Activated T-cell treated with anti-CD3 and anti-CD28 coated beads for 24 hours (primary cell): ENCODE results near the gene GRIN3B.

ENCODE experiments used
- DNase-seq: peaks from one replicate; pipeline ENCODE4 v3.0.0-alpha.2; 2020; ENCODE audit warnings: low read depth

The GRIN3B gene

DNA sequence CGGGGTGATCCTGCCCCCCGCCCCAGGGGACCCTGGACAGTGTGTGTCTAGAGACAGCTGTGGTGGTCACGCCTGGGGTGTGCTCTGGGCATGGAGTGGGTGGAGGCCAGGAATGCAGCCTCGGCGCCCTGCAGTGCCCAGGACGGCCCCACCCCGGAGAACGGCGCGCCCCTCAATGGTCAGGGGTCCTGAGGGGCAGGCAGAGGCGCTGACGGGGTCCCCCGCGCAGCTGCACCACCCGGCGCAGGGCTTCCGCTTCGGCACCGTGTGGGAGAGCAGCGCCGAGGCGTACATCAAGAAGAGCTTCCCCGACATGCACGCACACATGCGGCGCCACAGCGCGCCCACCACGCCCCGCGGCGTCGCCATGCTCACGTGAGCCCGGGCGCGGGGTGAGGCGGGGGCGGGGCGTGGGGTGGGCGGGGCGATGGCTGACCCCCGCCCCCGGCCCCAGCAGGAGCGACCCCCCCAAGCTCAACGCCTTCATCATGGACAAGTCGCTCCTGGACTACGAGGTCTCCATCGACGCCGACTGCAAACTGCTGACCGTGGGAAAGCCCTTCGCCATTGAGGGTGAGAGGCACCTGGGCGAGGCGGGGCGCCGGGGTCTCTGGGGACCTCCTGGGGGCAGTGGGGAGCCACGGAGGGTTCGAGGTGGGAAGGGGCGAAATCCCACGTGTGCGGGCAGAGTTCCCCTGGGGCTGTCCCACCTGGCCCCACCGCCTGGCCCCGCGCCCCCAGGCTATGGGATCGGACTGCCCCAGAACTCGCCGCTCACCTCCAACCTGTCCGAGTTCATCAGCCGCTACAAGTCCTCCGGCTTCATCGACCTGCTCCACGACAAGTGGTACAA lies 7.4 kb downstream of the GRIN3B start:
- no peak for DNase-seq

DNA sequence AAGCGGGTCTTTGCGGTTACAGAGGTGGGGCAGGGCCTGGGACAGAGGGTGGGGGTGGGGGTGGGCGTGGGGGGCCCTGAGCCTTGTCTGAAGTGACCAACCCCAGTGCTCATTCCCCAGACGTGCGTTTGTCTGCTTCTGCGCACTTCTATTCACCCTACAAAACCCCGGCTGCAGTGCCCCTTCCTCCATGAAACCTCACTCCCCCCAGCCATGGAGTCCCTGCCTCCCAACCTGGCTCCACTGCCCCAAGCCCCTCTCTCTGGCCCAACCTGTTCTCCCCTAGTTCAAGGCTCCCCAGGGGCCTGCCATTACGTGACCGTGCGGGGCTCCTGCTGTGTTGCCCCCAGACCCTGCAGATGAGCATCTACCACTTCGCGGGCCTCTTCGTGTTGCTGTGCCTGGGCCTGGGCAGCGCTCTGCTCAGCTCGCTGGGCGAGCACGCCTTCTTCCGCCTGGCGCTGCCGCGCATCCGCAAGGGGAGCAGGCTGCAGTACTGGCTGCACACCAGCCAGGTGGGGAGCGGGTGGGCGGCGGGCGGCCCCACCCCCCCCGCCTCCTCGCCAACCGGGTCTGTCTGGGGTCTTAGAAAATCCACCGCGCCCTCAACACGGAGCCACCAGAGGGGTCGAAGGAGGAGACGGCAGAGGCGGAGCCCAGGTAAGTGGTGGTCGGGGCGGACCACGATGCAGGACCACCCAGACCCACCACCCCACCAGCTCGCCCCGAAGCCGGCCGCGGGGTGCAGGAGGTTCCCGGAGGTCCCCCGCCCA lies 8.2 kb downstream of the GRIN3B start:
- no peak for DNase-seq

DNA sequence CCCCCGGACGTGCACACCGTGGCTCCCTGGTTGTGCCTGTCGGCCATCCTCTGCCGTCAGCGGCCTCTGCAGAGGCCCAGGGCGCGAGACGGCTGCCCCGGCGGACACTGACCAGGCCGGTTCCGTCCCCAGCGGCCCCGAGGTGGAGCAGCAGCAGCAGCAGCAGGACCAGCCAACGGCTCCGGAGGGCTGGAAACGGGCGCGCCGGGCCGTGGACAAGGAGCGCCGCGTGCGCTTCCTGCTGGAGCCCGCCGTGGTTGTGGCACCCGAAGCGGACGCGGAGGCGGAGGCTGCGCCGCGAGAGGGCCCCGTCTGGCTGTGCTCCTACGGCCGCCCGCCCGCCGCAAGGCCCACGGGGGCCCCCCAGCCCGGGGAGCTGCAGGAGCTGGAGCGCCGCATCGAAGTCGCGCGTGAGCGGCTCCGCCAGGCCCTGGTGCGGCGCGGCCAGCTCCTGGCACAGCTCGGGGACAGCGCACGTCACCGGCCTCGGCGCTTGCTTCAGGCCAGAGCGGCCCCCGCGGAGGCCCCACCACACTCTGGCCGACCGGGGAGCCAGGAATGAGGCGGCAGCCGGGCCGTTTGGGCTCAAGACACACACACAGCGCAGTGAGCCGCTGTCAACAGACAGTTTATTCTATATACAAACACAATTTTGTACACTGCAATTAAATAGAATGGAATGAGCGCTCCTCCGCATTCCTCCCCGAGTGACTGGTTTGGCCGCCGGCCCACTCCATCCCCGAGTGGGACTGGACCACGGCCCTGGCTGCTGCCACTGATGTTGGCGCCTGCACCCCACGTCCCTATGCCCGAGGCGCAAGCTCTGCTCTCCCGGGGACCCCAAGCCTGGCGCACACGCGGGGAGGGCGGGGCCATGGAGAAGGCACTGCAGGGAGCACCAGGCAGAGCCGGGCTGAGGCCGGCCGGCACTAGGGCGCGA lies 9.1 kb downstream of the GRIN3B start:
- DNase-seq = no peak

DNA sequence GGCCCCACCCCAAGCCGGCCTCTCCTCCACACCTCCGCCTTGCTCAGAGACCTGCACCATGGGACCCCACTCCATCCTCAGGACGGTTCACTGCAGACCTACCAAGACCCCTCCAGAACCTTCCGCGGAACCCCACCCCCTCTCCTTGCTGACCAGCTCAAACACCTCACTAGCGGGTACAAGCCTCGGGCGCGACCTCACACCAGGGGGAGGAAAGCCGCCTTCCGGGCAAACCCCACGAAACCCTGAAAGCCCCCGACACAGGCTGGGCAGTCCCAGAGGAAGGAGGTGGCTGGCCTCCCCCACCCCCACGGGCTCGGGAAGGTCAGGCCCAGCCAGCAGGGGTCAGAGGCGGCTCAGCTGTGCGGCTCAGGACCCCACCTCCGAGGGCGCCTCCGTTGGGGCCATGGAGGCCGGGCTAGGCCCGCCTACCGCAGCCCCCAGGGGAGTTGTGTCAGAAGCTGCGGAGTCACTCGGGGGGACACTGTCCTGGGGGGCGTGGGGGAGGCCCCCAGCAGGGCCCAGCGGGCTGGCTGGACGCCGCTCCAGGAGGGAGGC lies 9.8 kb downstream of the GRIN3B start:
- no peak for DNase-seq

DNA sequence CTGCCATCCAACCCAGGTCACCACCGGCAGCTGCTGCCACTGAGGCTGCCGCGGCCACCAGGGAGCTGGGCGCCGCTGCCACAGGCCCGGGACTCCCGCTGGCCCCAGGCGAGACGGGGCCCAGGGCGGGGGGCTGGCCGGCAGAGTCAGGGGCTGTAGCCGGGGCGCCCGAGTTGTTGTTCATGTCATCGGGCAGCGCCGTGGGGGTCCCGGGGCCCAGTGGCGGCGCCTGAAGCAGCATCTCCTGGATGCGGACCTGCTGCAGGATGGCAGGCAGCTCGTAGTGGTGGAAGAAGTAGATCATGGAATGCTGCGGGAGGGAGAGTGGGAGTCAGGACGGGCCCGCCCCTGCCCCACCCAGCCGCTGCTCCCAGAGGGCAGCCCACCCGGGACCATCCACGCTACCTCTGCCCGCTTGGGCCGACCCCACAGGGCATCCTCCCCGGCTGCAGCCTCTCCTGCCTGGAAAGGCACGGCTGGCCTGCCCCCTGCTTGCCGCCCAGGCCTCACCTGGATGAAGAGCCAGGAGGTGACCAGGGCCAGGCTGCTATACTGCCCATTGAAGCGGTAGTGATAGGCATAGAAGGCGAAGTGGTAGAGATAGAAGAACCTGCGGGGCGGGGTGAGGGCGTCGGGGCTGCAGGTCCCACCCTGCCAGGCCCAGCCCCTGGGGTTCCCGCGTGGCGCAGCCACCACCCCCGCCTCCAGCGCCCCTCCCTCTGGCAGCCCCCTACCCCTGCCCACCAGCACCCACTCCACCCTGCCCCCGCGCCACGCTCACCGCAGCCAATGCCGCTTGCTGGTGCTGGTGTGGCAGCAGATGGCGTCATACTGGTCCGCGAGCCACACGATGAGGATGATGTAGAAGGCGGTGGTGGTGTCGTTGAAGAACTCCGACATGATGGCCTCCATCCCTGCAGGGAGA lies 10.6 kb downstream of the GRIN3B start:
- DNase-seq = no peak

DNA sequence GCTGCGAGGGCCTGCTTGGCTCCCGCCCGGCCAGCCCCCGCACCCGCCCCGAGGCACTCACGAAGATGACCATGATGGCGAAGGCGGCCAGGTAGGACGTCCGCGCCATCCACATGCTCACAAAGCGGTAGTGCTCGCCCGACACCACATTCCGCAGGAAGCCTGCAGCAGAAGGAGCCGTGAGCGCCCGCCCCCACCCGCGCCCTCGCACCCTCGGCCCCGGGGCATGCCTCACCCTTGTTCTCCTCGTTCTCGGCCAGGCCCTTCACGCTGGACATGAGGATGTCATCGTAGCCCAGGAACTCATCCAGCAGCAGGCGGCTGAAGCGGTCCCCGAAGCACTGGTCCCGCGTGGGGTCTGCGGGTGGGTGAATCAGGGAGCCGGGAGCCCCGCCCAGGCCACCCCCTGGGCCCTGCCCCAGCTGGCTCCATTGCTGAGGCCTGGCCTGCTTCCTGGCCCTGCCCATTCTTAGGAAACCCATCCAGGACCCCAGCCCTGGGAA lies 11.7 kb downstream of the GRIN3B start:
- DNase-seq = no peak

DNA sequence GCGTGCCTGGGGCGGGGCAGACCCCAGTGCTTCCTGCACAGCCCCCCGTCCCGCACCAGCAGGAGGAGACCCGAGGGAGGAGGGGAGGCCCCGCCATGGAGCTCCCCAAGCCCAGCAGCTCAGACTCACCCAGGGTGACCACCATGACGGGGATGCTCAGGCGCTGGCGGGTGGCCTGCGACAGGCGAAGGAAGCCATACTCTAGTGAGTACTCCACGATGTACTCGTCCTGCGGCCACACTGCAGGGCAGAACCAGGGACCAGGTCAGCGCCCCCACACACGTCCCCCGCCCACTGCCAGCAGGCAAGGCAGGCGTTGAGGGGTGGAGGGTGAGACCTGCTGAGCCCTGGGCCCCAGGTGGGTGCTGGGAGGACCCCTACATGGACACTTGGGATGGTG lies 12.1 kb downstream of the GRIN3B start:
- DNase-seq = no peak

DNA sequence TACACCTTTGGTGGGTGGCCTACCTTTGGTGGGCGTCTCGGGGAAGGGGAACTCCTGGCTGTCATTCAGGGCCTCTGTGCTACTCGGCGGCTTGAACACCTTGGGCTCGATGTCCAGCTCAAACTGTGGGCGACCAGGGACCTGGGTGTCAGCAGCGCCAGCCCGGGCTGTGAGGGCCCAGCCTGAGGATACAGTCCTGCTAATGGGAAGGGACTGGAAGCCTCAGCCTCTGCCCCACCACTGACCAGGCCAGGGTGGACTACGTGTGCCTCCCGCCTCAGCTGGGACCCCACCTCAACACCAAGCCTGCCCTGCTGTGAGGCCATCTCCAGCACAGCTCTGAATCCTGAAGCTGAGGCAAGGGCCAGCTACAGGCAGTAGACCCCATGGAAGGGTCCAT lies 13.0 kb downstream of the GRIN3B start:
- DNase-seq = no peak

DNA sequence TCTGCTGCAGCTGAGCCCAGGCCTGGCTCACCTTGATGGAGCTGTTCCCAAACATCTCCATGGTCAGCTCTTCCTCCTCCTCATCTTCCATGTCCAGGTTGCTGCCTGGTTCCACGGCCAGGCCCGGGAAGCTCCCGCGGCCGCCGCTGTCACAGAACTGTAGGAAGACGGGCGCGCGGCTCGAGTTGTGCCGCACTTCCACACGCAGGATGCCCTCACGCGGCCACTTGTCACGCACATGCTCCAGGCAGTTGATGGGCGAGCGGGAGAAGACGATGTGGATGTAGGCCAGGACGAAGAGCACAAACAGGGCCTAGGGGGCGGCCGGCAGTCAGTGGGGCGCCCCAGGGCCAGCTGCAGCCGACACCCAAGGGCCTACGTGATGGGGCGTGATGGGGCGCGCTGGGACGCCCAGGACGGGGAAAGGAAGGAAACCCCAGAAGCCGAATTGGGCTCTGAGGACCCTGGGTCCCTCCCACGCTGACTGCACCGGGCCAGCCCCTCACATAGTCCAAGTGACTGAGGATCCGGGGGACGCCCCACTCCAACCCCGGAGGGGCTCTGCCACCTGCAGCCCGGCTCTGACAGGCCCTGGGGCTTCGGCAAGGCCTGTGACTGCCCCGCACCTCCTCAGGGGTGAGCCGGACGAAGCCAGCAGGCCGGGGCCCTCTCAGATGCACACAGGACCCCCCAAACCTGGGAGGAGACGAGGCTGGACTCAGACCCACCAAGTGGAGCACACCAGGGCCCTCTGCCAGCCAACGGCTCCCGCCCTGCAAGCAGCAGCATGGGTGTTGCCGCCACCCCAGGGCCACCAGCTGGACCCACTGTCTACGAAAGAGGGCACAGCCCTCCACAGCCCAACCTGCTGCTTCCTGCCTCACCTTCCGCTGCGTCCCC lies 14.2 kb downstream of the GRIN3B start:
- no peak for DNase-seq

DNA sequence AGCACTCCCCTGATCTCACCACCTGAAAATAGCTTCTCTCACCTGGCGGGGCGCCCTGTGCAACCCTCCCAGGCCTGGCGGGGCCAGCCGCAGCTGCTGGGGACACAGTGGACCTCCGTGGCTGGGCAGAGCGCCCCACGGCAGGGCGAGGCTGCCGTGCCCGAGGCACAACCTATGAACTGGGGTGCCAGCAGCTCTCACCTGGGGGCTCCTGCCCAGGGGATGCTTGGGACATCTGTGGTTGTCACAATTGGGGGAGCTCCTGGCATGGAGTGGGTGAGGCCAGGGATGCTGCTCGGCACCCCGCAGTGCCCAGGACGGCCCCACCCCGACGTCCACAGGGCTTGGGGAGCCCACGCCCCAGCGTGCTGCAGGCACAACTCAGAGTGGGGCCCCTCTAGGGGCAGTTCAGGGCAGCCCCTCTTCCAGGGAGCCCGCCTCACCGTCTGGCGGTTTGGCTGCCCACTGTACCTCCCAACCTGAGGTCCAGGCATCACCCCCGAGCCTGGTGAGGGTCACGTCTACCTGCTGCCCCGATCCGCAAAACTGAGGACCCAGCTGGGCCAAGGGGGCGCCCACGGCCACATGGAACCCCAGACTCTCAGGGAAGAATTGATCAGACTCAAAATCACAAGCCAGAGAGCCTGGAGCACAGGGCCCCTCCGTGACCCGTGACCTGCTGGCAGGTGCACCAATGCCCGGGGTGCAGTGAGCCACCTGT lies 15.0 kb downstream of the GRIN3B start:
- DNase-seq = no peak

DNA sequence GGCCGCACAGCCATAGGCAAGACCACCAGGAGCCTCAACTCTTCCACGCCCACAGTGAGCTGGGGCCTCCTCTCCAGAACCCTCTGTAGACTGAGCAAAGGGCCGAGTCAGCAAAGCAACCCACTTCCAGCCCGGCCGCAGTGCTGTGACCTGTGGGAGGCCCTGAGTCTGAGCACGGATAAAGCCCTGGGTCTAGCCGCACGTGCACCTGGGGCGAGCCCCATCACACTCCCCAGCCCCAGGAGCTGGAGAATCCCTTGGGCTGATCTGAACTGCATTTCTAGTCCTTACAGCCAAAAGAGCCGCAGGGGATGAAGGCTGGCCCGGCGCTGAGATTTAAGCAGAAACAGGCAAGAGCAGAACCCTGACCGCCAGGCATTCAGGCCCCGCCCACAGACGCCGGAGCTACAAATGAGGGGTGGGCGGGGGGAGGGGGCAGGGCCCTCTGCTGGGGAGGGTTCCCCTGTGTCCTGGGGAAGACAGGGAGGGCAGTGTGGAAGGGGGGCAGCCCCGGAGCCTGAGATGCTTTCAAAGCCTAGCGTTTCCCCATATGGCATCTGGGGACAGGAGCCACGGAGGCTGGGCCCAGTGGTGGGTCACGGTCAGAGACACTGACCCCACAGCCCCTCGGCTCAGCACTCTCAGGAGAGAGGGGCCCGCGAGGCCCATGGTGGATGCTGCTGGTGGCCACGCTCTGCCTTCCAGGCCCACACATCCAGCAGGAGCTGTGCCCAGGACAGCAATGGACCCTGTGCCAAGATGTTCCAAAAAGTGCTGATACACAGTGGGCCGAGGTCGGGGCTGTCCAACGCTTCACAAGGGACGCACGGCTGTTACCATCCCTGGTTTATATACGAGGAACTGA lies 15.8 kb downstream of the GRIN3B start:
- DNase-seq = no peak

DNA sequence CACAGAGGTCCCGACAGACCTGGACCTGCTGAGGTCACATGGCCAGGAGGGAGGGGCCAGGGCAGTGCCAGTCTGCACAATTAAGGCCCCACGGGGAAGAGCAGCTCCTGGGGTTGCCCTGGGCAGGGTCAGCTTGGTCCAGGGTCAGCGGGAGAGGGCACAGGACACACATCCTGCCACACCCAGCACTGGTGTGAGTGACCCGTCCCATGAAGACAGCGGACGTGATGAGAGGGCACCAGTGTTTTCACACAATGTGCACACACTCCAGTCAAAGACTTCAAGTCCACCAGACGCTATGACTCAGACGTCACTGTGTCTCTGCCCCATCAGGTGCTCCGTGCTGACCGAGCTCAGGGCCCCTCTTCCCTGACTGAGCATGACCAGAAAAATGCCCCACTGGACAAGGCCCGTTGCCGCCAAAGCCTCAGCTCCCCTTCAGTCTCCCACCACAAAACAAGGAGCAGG lies 16.5 kb downstream of the GRIN3B start:
- DNase-seq = no peak

DNA sequence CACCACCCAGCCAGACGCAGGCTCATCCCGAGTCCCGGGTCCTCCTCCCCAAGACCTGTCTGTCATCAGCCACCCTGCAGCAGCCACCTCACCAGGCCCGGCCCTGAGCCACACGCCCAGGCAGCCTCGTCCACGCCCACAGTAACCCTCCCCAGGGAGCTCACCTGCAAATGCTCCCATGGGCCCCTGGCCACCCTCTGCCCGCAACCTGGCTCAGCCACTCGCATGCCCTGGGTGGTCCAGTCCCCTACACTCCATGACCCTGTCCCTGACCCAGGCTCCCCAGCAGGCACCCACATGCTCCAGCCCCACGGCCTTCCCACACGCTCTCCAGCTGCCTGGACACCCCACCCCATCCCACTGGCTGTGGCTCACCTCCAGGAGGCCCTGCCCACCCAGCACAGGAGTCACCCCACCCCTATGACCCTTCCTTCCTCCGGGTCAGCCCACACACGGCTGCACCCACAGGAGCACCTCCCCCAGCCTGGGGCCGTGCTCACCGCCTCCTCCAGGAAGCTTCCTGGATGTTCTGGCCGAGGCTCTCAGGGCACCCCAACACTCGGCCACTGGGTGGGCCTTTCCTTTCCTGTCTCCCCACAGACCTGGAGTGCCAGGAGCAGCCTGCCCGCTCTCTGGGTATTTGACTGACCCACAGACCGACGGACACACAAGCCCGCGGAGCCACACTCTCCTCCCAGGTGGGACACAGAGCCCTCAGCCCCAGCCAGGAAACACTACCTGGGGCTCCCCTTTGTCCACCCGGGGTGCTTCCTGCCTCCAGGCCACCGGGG lies 17.1 kb downstream of the GRIN3B start:
- no peak for DNase-seq

DNA sequence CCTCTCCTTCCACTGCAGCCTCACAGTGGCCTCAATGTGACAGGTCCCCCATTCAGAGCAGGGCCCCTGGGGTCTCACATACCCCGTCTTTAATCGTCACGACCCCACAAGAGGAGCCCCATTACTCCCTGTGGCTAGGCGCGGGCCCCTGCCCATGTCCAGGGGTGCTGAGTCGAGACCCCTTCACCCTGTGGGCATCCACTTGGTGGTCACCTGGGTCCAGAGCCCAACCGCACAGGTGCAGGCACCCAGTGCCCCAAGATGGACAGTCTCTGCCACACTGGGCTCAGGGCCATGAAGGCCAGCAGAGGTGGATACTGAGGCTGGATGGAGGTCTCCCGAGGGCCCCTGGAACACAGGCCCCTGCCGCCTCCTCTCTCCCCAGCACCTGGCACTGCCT lies 17.7 kb downstream of the GRIN3B start:
- DNase-seq = no peak

DNA sequence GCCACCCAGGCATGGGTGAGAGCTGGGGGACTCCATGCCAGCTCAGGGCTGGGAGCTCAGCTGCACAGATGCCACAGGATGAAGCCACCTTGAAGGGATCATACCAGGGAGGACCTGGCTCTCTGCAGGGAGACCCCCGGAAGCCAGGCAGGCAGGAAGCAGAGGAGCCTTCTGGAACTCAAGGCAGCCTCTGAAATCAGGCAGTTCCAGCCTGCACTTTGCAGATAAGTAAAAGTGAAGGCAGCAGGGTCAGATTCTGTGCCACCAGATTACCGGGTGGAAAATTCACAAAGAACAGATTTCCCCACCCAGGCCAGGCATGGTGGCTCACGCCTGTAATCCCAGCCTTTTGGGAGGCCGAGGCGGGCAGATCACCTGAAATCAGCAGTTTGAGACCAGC lies 18.2 kb downstream of the GRIN3B start:
- DNase-seq = no peak

DNA sequence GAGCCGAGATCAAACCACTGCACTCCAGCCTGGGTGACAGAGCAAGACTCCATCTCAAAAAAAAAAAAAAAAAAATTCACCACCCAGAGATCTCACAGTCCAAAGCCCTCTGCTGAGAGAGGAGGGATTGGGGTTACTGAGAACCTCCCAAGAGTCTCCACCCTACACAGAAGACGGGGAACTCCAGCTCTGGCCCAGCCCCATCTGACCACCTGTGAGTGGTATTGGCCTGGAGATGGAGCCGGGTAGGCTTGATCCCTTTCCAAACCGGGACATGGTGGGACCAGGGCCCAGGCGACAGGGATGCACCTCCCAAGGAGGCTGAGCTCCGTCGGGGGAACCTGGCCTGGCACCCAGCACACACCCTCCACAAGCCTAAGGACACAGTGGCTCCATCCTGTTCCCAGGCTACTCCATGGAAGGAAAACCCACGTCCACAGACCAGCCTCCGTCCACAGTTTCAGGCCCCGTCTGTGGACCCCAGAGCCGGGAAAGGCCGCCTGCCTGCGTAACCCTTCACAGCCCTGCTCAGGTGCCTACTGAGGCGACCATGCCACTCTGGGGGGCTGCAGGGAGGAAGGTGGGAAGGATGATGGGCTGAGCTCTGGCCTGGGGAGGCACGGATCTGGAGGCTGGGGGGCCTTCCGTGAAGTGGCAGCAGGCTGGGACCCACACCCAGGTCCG lies 18.9 kb downstream of the GRIN3B start:
- DNase-seq = no peak

DNA sequence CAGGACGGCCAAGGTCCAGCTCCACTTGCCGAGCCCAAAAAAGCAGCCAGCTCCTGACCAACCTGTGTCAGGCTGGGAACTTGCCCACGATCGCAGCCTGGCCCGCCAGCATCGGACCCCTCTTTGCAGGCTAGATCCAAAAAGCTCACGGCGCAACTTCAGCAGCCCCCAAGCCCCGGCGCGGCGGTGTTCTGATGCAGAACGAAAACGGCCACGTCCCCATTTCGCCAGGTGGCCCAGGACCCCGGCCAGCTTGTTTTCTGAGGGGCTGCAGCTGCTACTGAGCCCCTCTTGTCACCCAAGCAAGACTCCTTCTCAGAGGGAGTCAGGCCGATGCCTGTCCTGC lies 19.4 kb downstream of the GRIN3B start:
- no peak for DNase-seq
